ENCODE measurements around the gene HOXC11. TPM values are rescaled to one million over a fixed set of nuclear protein-coding genes. Genes with fewer than 3 reads are reported as not detected.
A peak's percentile ranks its signal among the peaks of the same experiment; 100 is the strongest.

The HOXC11 gene
- total RNA-seq, 2 donors from 2014 or later = not detected

DNA sequence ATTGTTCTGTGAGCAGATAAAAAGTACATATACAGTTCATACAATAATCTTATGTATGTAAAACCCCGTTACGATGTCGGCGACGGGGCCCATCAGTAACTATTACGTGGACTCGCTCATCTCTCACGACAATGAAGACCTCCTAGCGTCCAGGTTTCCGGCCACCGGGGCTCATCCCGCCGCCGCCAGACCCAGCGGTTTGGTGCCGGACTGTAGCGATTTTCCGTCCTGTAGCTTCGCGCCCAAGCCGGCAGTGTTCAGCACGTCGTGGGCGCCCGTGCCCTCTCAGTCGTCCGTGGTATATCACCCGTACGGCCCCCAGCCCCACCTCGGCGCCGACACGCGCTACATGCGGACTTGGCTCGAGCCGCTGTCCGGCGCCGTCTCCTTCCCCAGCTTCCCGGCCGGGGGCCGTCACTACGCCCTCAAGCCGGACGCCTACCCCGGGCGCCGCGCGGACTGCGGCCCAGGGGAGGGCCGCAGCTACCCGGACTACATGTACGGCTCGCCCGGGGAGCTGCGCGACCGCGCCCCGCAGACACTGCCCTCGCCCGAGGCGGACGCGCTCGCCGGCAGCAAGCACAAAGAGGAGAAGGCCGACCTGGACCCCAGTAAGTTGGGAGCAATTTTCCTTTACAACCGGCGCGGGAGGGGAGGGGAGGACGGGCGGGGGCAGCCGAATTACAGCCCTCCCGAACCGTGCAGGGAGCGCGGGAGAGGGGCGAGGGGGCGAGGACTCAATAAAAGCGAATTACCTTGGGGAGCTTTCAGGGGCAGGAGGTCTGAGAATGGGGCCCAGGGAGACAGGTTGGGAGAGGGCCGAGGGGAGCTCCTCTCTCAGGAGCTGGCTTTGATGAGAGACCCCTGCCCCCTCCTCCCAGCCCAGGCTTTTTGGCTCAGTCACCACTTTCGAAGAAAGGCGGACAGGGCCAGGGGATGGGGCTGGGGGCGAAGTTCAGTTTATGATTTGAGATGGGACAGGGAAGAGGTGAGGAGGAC lies 27.5 kb downstream of the HOXC11 start, which contains the start of gene HOXC9:
TSS of gene HOXC9 (plus strand) at position 46 of the 999 bp plus-strand sequence. CDS start at position 74, 28 bp downstream.
- Histone ChIP-seq H3K4me3 (no peak within 1 kb of the TSS), H3K27me3 (peaks cover 100% of the 10 kb centered on the region), H3K9ac (ENCODE audit: low read depth in 2 of 2, low read length in 2 of 2) (peak within 1 kb of the TSS in 1 of 2 donors; percentile 59)

DNA sequence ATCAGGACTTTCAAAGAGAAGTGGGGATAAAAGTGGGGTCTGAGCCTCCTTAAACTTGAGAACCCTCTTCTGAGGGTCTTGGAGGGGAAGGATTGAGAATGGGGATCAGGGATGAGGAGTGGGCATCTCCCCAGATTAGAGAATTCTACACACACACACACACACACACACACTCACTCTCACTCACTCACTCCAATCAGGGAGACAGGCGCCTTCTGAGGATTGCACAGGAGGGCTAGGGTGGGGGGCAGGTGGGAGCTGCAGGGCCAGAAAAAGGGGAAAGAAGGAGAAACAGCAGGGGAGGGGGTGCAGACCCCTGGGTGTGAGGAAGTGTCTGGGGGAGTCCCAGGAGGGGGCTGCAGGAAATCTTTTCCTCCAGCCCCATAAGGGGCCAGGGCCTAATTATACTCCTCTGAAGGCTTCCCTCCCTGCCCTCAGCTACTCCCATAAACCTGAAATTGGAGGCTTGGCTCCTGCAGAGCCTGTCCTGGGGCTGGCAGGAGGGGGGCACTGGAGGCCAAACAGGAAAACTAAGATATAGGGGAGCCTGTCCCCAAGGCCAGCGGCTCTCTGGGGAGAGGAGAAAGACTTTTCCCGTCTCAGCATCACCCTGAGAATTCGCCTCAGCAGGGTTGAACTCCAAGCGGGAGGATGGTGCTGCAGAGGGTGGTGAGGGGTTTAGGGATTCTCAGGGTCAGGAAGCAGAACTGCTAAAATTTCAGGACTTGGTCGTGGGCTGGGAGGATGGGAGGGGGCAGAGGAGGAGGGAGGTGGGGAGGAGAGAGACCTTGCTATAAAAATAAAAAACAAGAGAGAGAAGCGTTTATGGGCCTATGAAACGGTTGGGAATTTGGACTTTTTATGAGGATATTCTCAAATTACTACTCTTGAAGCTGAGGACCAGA lies 28.6 kb downstream of the HOXC11 start:
- intact Hi-C loops (cut with DNase I) = loop anchor here (10.0 kb wide), 1 partner anchor 353 kb away; no protein-coding TSS in a partner anchor
- Histone ChIP-seq H3K9ac (ENCODE audit: low read depth in 2 of 2, low read length in 2 of 2) (no peak overlapping the region), H3K4me3 (no peak overlapping the region), H3K36me3 (no peaks in the 10 kb centered on the region), H3K4me1 (peaks cover 7% of the 10 kb centered on the region), H3K9me3 (no peaks in the 10 kb centered on the region), H3K27me3 (peaks cover 100% of the 10 kb centered on the region), H3K27ac (no peak overlapping the region)
- DNase-seq = no peak
- TF ChIP-seq, protein P1, sequence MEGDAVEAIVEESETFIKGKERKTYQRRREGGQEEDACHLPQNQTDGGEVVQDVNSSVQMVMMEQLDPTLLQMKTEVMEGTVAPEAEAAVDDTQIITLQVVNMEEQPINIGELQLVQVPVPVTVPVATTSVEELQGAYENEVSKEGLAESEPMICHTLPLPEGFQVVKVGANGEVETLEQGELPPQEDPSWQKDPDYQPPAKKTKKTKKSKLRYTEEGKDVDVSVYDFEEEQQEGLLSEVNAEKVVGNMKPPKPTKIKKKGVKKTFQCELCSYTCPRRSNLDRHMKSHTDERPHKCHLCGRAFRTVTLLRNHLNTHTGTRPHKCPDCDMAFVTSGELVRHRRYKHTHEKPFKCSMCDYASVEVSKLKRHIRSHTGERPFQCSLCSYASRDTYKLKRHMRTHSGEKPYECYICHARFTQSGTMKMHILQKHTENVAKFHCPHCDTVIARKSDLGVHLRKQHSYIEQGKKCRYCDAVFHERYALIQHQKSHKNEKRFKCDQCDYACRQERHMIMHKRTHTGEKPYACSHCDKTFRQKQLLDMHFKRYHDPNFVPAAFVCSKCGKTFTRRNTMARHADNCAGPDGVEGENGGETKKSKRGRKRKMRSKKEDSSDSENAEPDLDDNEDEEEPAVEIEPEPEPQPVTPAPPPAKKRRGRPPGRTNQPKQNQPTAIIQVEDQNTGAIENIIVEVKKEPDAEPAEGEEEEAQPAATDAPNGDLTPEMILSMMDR (IDR thresholded peaks at IDR 0.05) = no peak

More for the DNA sequence above, 27.5 kb downstream of the HOXC11 start, which contains the start of gene HOXC9:
- TF ChIP-seq, protein P1 (IDR thresholded peaks at IDR 0.05) = no peak
- no peaks in the 10 kb centered on the region for H3K9me3 ChIP-seq
- peaks cover 5% of the 10 kb centered on the region for H3K4me1 ChIP-seq
- DNase-seq = no peak
- H3K27ac ChIP-seq = no peak within 1 kb of the TSS
- no peaks in the 10 kb centered on the region for H3K36me3 ChIP-seq
- intact Hi-C loops (cut with DNase I) = loop anchor here (10.0 kb wide), 1 partner anchor 354 kb away; no protein-coding TSS in a partner anchor

DNA sequence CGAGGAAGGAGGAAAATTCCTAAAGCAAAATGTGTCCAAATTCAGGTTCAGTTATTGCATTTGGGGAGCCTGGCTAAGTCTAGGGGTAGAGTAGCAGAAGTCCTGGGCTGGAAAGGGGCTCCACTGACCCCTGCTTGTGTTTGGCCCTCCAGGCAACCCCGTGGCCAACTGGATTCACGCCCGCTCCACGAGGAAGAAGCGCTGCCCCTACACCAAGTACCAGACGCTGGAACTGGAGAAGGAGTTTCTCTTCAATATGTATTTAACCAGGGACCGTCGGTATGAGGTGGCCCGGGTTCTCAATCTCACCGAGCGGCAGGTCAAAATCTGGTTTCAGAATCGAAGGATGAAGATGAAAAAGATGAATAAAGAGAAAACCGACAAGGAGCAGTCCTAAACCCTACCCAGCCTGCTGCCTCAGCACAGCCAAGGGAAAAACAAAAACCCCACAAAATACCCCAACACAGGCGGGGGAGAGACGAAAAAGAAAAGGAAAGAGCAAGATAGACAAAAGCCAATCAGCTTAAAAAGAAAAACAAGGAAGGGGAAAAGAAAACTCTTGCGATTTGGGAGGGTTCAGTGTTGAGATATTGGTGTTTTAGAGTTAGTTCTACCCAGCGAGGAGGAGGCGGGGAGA lies 29.5 kb downstream of the HOXC11 start:
- peaks cover 100% of the 10 kb centered on the region for H3K27me3 ChIP-seq
- H3K9ac ChIP-seq (ENCODE audit: low read depth in 2 of 2, low read length in 2 of 2) = no peak overlapping the region
- H3K27ac ChIP-seq = no peak overlapping the region
- no peak for DNase-seq
- intact Hi-C loops (cut with DNase I) = loop anchor here (10.0 kb wide), 1 partner anchor 352 kb away; no protein-coding TSS in a partner anchor
- H3K4me3 ChIP-seq = no peak overlapping the region
- TF ChIP-seq, protein P1 (IDR thresholded peaks at IDR 0.05) = no peak
- H3K4me1 ChIP-seq = peaks cover 7% of the 10 kb centered on the region
- H3K9me3 ChIP-seq = no peaks in the 10 kb centered on the region
- no peaks in the 10 kb centered on the region for H3K36me3 ChIP-seq

DNA sequence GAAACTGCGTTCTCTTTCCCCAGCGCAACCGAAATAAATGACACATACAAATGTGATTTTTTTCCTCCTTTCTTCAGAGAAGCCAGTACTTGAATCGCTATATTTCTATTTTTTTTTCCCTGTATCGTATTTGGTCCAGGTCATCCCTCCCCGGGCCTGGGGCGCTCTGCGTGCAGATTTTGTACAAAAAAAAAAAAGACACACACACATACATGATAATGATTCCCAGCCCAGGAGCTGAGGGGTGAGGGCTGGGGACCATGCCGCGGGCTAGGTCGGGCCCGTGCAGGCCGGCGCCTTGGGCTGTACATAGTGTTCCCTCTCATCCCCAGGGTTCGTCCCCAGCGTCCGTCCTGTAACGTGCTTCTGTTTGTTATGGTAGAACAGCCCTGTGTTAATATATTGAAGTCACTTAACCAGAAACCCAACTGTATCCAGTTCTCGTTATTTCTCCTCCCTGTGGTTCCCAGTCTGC lies 30.0 kb downstream of the HOXC11 start:
- no peak for DNase-seq
- intact Hi-C loops (cut with DNase I) = loop anchor here (10.0 kb wide), 1 partner anchor 352 kb away; no protein-coding TSS in a partner anchor
- H3K9ac ChIP-seq (ENCODE audit: low read depth in 2 of 2, low read length in 2 of 2) = no peak overlapping the region
- H3K36me3 ChIP-seq = no peaks in the 10 kb centered on the region
- no peak overlapping the region for H3K4me3 ChIP-seq
- H3K27ac ChIP-seq = no peak overlapping the region
- H3K27me3 ChIP-seq = peaks cover 100% of the 10 kb centered on the region
- peaks cover 7% of the 10 kb centered on the region for H3K4me1 ChIP-seq
- TF ChIP-seq, protein P1 (IDR thresholded peaks at IDR 0.05) = no peak
- H3K9me3 ChIP-seq = no peaks in the 10 kb centered on the region
